Activated naive CD8-positive, alpha-beta T cell treated with anti-CD3 and anti-CD28 coated beads, Interleukin-2, amount 10 ng/mL, durations not matched to agents 7 days and 5 days (primary cell): ENCODE measurements around the gene PRKN. TPM values are rescaled to one million over a fixed set of nuclear protein-coding genes. Genes with fewer than 3 reads are reported as not detected.
A peak's percentile ranks its signal among the peaks of the same experiment; 100 is the strongest.

Source experiments
- ATAC-seq: fragments of 150-1000 bp; cut with Tn5 transposase; one replicate; pipeline ENCODE4 v1.10.0; 2021; ENCODE audit warnings: low read depth, moderate library complexity
- POLR2A ChIA-PET: fragments of 350-600 bp; sonication (Branson Sonifier 250); formaldehyde crosslinking; loops from one replicate; lab custom pipeline; 2021; ENCODE audit warnings: antibody characterized with exemption; lab: Charles Lee
- DNase-seq: peaks from one replicate; pipeline ENCODE4 v3.0.0; 2021
- H3K27ac Mint-ChIP-seq: one replicate; pipeline ENCODE4 v1.8.0; 2022; ENCODE audit warnings: mild to moderate bottlenecking, mixed read lengths
- H3K27me3 Mint-ChIP-seq: one replicate; pipeline ENCODE4 v1.8.0; 2022; ENCODE audit warnings: mild to moderate bottlenecking, moderate library complexity, mixed read lengths
- H3K36me3 Mint-ChIP-seq: one replicate; pipeline ENCODE4 v1.8.0; 2021; ENCODE audit warnings: mild to moderate bottlenecking, mixed read lengths
- H3K4me1 Mint-ChIP-seq: one replicate; pipeline ENCODE4 v1.8.0; 2021; ENCODE audit warnings: mixed read lengths
- H3K4me3 Mint-ChIP-seq: one replicate; pipeline ENCODE4 v1.8.0; 2022; ENCODE audit warnings: mild to moderate bottlenecking, moderate library complexity, mixed read lengths
- H3K9me3 Mint-ChIP-seq: one replicate; pipeline ENCODE4 v1.8.0; 2021; ENCODE audit warnings: mixed read lengths
- total RNA-seq, 2 experiments: library from RNA; stranded (reverse); gene quantifications; one replicate each; pipeline ENCODE4 v1.2.3, GENCODE V29; 2021

Gene PRKN
- total RNA-seq, 2 experiments from 2014 or later, result 1.00 to 1.5 TPM

- H3K27me3 Mint-ChIP-seq, result peaks cover 3% of the 10 kb centered on the region
- H3K36me3 Mint-ChIP-seq, result no peaks in the 10 kb centered on the region
- ATAC-seq (no peak), DNase-seq (no peak)
- no peaks in the 10 kb centered on the region for H3K9me3 Mint-ChIP-seq
- POLR2A ChIA-PET, result interaction anchor here (0.6 kb wide), 1 partner anchor 33 kb away, joined by 4 read pairs; no protein-coding TSS in a partner anchor
- H3K4me3 Mint-ChIP-seq, result peak overlapping the region; percentile 97
- H3K27ac Mint-ChIP-seq, result peak overlapping the region; percentile 92
- peaks cover 9% of the 10 kb centered on the region for H3K4me1 Mint-ChIP-seq
These were observed 632 bp downstream of the PRKN start for GRCh38 chr6:162726947-162727321.

- Mint-ChIP-seq H3K4me1 (peaks cover 6% of the 10 kb centered on the region), H3K27me3 (no peaks in the 10 kb centered on the region), H3K36me3 (no peaks in the 10 kb centered on the region), H3K27ac (no peak overlapping the region), H3K4me3 (no peak overlapping the region), H3K9me3 (peaks cover 4% of the 10 kb centered on the region)
- POLR2A ChIA-PET, result no interaction called here
- ATAC-seq (no peak), DNase-seq (no peak)
These were observed 4.9 kb downstream of the PRKN start for GRCh38 chr6:162722633-162723032.

GRCh38 chr6:162722226-162722625, 5.3 kb downstream of the PRKN start:
- no peak for ATAC-seq
- POLR2A ChIA-PET, result no interaction called here
- no peak overlapping the region for H3K27ac Mint-ChIP-seq
- no peaks in the 10 kb centered on the region for H3K36me3 Mint-ChIP-seq
- DNase-seq, result no peak
- no peaks in the 10 kb centered on the region for H3K27me3 Mint-ChIP-seq
- H3K9me3 Mint-ChIP-seq, result peaks cover 4% of the 10 kb centered on the region
- H3K4me3 Mint-ChIP-seq, result no peak overlapping the region
- H3K4me1 Mint-ChIP-seq, result peaks cover 6% of the 10 kb centered on the region

GRCh38 chr6:162721404-162721687, 6.2 kb downstream of the PRKN start:
- DNase-seq, result no peak
- no peaks in the 10 kb centered on the region for H3K4me1 Mint-ChIP-seq
- no peak overlapping the region for H3K4me3 Mint-ChIP-seq
- no peak overlapping the region for H3K27ac Mint-ChIP-seq
- H3K36me3 Mint-ChIP-seq, result no peaks in the 10 kb centered on the region
- peaks cover 8% of the 10 kb centered on the region for H3K9me3 Mint-ChIP-seq
- no peaks in the 10 kb centered on the region for H3K27me3 Mint-ChIP-seq
- ATAC-seq, result no peak
- POLR2A ChIA-PET, result no interaction called here

GRCh38 chr6:162719528-162719927, 8.0 kb downstream of the PRKN start:
- POLR2A ChIA-PET, result no interaction called here
- no peaks in the 10 kb centered on the region for H3K36me3 Mint-ChIP-seq
- no peak for ATAC-seq
- no peak overlapping the region for H3K27ac Mint-ChIP-seq
- H3K9me3 Mint-ChIP-seq, result peaks cover 8% of the 10 kb centered on the region
- H3K4me3 Mint-ChIP-seq, result no peak overlapping the region
- no peaks in the 10 kb centered on the region for H3K27me3 Mint-ChIP-seq
- DNase-seq, result no peak
- H3K4me1 Mint-ChIP-seq, result no peaks in the 10 kb centered on the region

- H3K27me3 Mint-ChIP-seq, result no peaks in the 10 kb centered on the region
- no peak for ATAC-seq
- no peaks in the 10 kb centered on the region for H3K4me1 Mint-ChIP-seq
- POLR2A ChIA-PET, result no interaction called here
- peaks cover 8% of the 10 kb centered on the region for H3K9me3 Mint-ChIP-seq
- H3K4me3 Mint-ChIP-seq, result no peak overlapping the region
- no peaks in the 10 kb centered on the region for H3K36me3 Mint-ChIP-seq
- DNase-seq, result no peak
- no peak overlapping the region for H3K27ac Mint-ChIP-seq
These were observed 12.0 kb downstream of the PRKN start for GRCh38 chr6:162715601-162716000.

- Mint-ChIP-seq H3K36me3 (no peaks in the 10 kb centered on the region), H3K4me3 (no peak overlapping the region), H3K4me1 (no peaks in the 10 kb centered on the region), H3K27me3 (no peaks in the 10 kb centered on the region), H3K27ac (no peak overlapping the region), H3K9me3 (peaks cover 8% of the 10 kb centered on the region)
- POLR2A ChIA-PET, result no interaction called here
- ATAC-seq, result no peak
- DNase-seq, result no peak
These were observed 13.4 kb downstream of the PRKN start for GRCh38 chr6:162713974-162714780.

- DNase-seq, result no peak
- Mint-ChIP-seq H3K36me3 (no peaks in the 10 kb centered on the region), H3K9me3 (peaks cover 5% of the 10 kb centered on the region), H3K27ac (no peak overlapping the region), H3K4me1 (no peaks in the 10 kb centered on the region), H3K4me3 (no peak overlapping the region), H3K27me3 (no peaks in the 10 kb centered on the region)
- POLR2A ChIA-PET, result no interaction called here
- no peak for ATAC-seq
These were observed 14.9 kb downstream of the PRKN start for GRCh38 chr6:162712694-162713093.

GRCh38 chr6:162711376-162711775, 16.2 kb downstream of the PRKN start:
- no peaks in the 10 kb centered on the region for H3K27me3 Mint-ChIP-seq
- H3K9me3 Mint-ChIP-seq, result no peaks in the 10 kb centered on the region
- no peaks in the 10 kb centered on the region for H3K4me1 Mint-ChIP-seq

GRCh38 chr6:162710936-162711335, 16.6 kb downstream of the PRKN start:
- POLR2A ChIA-PET, result no interaction called here
- Mint-ChIP-seq H3K4me1 (no peaks in the 10 kb centered on the region), H3K27ac (no peak overlapping the region), H3K4me3 (no peak overlapping the region), H3K36me3 (no peaks in the 10 kb centered on the region), H3K9me3 (no peaks in the 10 kb centered on the region), H3K27me3 (no peaks in the 10 kb centered on the region)
- DNase-seq (no peak), ATAC-seq (no peak)

More at GRCh38 chr6:162711376-162711775, 16.2 kb downstream of the PRKN start:
- POLR2A ChIA-PET, result no interaction called here
- Mint-ChIP-seq H3K27ac (no peak overlapping the region), H3K36me3 (no peaks in the 10 kb centered on the region), H3K4me3 (no peak overlapping the region)
- ATAC-seq, result no peak
- DNase-seq, result no peak

GRCh38 chr6:162710419-162710818, 17.1 kb downstream of the PRKN start:
- H3K36me3 Mint-ChIP-seq, result no peaks in the 10 kb centered on the region
- DNase-seq (no peak), ATAC-seq (no peak)
- H3K27ac Mint-ChIP-seq, result no peak overlapping the region
- H3K27me3 Mint-ChIP-seq, result no peaks in the 10 kb centered on the region
- no peaks in the 10 kb centered on the region for H3K4me1 Mint-ChIP-seq
- POLR2A ChIA-PET, result no interaction called here
- no peak overlapping the region for H3K4me3 Mint-ChIP-seq
- H3K9me3 Mint-ChIP-seq, result no peaks in the 10 kb centered on the region

GRCh38 chr6:162709431-162709830, 18.1 kb downstream of the PRKN start:
- no peaks in the 10 kb centered on the region for H3K9me3 Mint-ChIP-seq
- no peak overlapping the region for H3K4me3 Mint-ChIP-seq
- DNase-seq, result no peak
- H3K27me3 Mint-ChIP-seq, result no peaks in the 10 kb centered on the region
- POLR2A ChIA-PET, result no interaction called here
- no peaks in the 10 kb centered on the region for H3K4me1 Mint-ChIP-seq
- H3K36me3 Mint-ChIP-seq, result no peaks in the 10 kb centered on the region
- no peak overlapping the region for H3K27ac Mint-ChIP-seq
- no peak for ATAC-seq

GRCh38 chr6:162708971-162709370, 18.6 kb downstream of the PRKN start:
- Mint-ChIP-seq H3K27me3 (no peaks in the 10 kb centered on the region), H3K9me3 (no peaks in the 10 kb centered on the region), H3K4me3 (no peak overlapping the region), H3K36me3 (no peaks in the 10 kb centered on the region), H3K4me1 (no peaks in the 10 kb centered on the region), H3K27ac (no peak overlapping the region)
- ATAC-seq (no peak), DNase-seq (no peak)
- POLR2A ChIA-PET, result no interaction called here

GRCh38 chr6:162706232-162706631, 21.3 kb downstream of the PRKN start:
- Mint-ChIP-seq H3K36me3 (no peaks in the 10 kb centered on the region), H3K4me3 (no peak overlapping the region), H3K27me3 (no peaks in the 10 kb centered on the region), H3K4me1 (no peaks in the 10 kb centered on the region), H3K9me3 (no peaks in the 10 kb centered on the region), H3K27ac (no peak overlapping the region)
- ATAC-seq (no peak), DNase-seq (no peak)
- POLR2A ChIA-PET, result no interaction called here
